Measurements from ENCODE around the gene SMNDC1. TPM values are rescaled to one million over a fixed set of nuclear protein-coding genes. Genes with fewer than 3 reads are reported as not detected.

SMNDC1 gene
- total RNA-seq, 2 experiments from 2014 or later = 40.2 to 48.1 TPM

GRCh38 chr10:110317866-110318850, 13.4 kb upstream of the SMNDC1 start:
- POLR2A ChIA-PET = no interaction called here
- ATAC-seq (ENCODE audit: poor library complexity) (no peak), DNase-seq (no peak)
- TF ChIP-seq, protein P1, sequence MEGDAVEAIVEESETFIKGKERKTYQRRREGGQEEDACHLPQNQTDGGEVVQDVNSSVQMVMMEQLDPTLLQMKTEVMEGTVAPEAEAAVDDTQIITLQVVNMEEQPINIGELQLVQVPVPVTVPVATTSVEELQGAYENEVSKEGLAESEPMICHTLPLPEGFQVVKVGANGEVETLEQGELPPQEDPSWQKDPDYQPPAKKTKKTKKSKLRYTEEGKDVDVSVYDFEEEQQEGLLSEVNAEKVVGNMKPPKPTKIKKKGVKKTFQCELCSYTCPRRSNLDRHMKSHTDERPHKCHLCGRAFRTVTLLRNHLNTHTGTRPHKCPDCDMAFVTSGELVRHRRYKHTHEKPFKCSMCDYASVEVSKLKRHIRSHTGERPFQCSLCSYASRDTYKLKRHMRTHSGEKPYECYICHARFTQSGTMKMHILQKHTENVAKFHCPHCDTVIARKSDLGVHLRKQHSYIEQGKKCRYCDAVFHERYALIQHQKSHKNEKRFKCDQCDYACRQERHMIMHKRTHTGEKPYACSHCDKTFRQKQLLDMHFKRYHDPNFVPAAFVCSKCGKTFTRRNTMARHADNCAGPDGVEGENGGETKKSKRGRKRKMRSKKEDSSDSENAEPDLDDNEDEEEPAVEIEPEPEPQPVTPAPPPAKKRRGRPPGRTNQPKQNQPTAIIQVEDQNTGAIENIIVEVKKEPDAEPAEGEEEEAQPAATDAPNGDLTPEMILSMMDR (IDR thresholded peaks at IDR 0.05) = no peak
- Histone ChIP-seq H3K27ac (ENCODE audit: low read depth in 1 of 2, low read length in 2 of 2) (no peak overlapping the region), H3K4me1 (ENCODE audit: insufficient read depth, low read length) (no peaks in the 10 kb centered on the region), H3K9me3 (ENCODE audit: control insufficient read depth in 1 of 2, insufficient read depth in 1 of 2, low read length in 2 of 2) (peaks cover 0 to 8% of the 10 kb centered on the region in 2 experiments), H3K4me3 (ENCODE audit: low read length) (no peak overlapping the region), H3K27me3 (ENCODE audit: control insufficient read depth in 1 of 2, insufficient read depth in 2 of 2, low read length in 2 of 2) (peaks cover 0 to 2% of the 10 kb centered on the region in 2 experiments), H3K36me3 (ENCODE audit: insufficient read depth, low read length) (no peaks in the 10 kb centered on the region)
- Mint-ChIP-seq H3K27me3 (no peaks in the 10 kb centered on the region), H3K36me3 (ENCODE audit: low read depth) (no peaks in the 10 kb centered on the region), H3K9me3 (peaks cover 8% of the 10 kb centered on the region), H3K27ac (no peak overlapping the region), H3K4me1 (ENCODE audit: low read depth) (no peaks in the 10 kb centered on the region), H3K4me3 (no peak overlapping the region)
- intact Hi-C loops (cut with DNase I, micrococcal nuclease) = loop anchor here in 1 of 2 experiments (10.0 kb wide), 1 partner anchor 1817 kb away; no protein-coding TSS in a partner anchor
- CTCF ChIA-PET = no interaction called here

DNA sequence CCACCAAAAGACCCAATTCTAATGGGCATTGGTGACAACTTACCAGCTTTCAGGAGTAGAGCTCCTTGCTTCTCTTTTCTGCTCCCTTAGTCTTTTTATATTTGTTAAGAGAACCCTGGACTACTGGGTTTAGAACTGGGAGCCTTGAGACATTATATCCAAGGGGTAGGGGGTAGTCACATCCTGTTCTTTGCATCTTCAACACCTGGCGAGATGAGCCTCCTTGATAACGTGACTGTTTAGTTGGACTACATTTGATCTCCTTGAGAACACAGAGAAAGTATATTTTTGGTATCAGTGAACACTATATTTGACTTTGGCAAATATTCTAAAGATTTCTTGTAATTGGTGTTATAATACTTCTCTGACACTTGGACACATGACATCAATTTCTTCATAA, 9.0 kb upstream of the SMNDC1 start:
- Mint-ChIP-seq H3K4me1 (ENCODE audit: low read depth) (no peaks in the 10 kb centered on the region), H3K9me3 (no peaks in the 10 kb centered on the region), H3K4me3 (no peak overlapping the region), H3K27ac (no peak overlapping the region), H3K27me3 (no peaks in the 10 kb centered on the region), H3K36me3 (ENCODE audit: low read depth) (no peaks in the 10 kb centered on the region)
- H3K4me3 ChIP-seq (ENCODE audit: low read length) = no peak overlapping the region
- H3K9me3 ChIP-seq (ENCODE audit: control insufficient read depth in 1 of 2, insufficient read depth in 1 of 2, low read length in 2 of 2) = no peaks in the 10 kb centered on the region
- TF ChIP-seq, protein P1 (IDR thresholded peaks at IDR 0.05) = no peak
- H3K36me3 ChIP-seq (ENCODE audit: insufficient read depth, low read length) = no peaks in the 10 kb centered on the region
- DNase-seq = no peak
- intact Hi-C loops (cut with DNase I, micrococcal nuclease) = loop anchor here in 1 of 2 experiments (10.0 kb wide), 1 partner anchor 1821 kb away; no protein-coding TSS in a partner anchor
- H3K4me1 ChIP-seq (ENCODE audit: insufficient read depth, low read length) = no peaks in the 10 kb centered on the region
- H3K27ac ChIP-seq (ENCODE audit: low read depth in 1 of 2, low read length in 2 of 2) = no peak overlapping the region
- peaks cover 0 to 2% of the 10 kb centered on the region in 2 experiments for H3K27me3 ChIP-seq (ENCODE audit: control insufficient read depth in 1 of 2, insufficient read depth in 2 of 2, low read length in 2 of 2)
- ATAC-seq (ENCODE audit: poor library complexity) = no peak
- ChIA-PET CTCF (no interaction called here), POLR2A (no interaction called here)

- ATAC-seq (ENCODE audit: poor library complexity) (no peak), DNase-seq (no peak)
- TF ChIP-seq, protein P1 (IDR thresholded peaks at IDR 0.05) = no peak
- no peaks in the 10 kb centered on the region for H3K4me1 ChIP-seq (ENCODE audit: insufficient read depth, low read length)
- intact Hi-C loops (cut with DNase I, micrococcal nuclease) = loop anchor here in 1 of 2 experiments (10.0 kb wide), 1 partner anchor 1823 kb away; no protein-coding TSS in a partner anchor
- H3K4me3 ChIP-seq (ENCODE audit: low read length) = no peak overlapping the region
- H3K9me3 ChIP-seq (ENCODE audit: control insufficient read depth in 1 of 2, insufficient read depth in 1 of 2, low read length in 2 of 2) = no peaks in the 10 kb centered on the region
- POLR2A ChIA-PET = interaction anchor here (0.6 kb wide), 1 partner anchor 140 kb away, joined by 3 read pairs; no protein-coding TSS in a partner anchor
- Mint-ChIP-seq H3K36me3 (ENCODE audit: low read depth) (no peaks in the 10 kb centered on the region), H3K27me3 (no peaks in the 10 kb centered on the region), H3K4me3 (no peak overlapping the region), H3K9me3 (no peaks in the 10 kb centered on the region), H3K4me1 (ENCODE audit: low read depth) (no peaks in the 10 kb centered on the region), H3K27ac (no peak overlapping the region)
- no peak overlapping the region for H3K27ac ChIP-seq (ENCODE audit: low read depth in 1 of 2, low read length in 2 of 2)
- no peaks in the 10 kb centered on the region for H3K27me3 ChIP-seq (ENCODE audit: control insufficient read depth in 1 of 2, insufficient read depth in 2 of 2, low read length in 2 of 2)
- CTCF ChIA-PET = interaction anchor here (1.2 kb wide), 1 partner anchor 235 kb away, joined by 5 read pairs; no protein-coding TSS in a partner anchor
- no peaks in the 10 kb centered on the region for H3K36me3 ChIP-seq (ENCODE audit: insufficient read depth, low read length)
Measured at GRCh38 chr10:110312206-110312605, 7.5 kb upstream of the SMNDC1 start.
